AG04449 (cell line): ENCODE data around the gene LRRC4C.

Experiments used
- CTCF ChIA-PET: fragments of 350-600 bp; formaldehyde crosslinking; extraction: SDS; loops from one replicate; lab custom pipeline; 2021; ENCODE audit warnings: antibody characterized with exemption; lab: Yijun Ruan, JAX
- POLR2A ChIA-PET: fragments of 400-600, 350-600 bp; formaldehyde crosslinking; extraction: SDS; loops from one replicate; lab custom pipeline; 2020; ENCODE audit warnings: antibody characterized with exemption, inconsistent platforms; lab: Yijun Ruan, JAX
- DNase-seq: peaks from one replicate; pipeline ENCODE4 v3.0.0-alpha.2; 2010; ENCODE audit warnings: low read depth, low spot score
- H3K4me3 ChIP-seq: 2 replicates; pipeline ENCODE4 v1.5.1; 2011; ENCODE audit warnings: low read depth, mild to moderate bottlenecking, control low read depth, low read length
- TF ChIP-seq, protein P1 (sequence below): IDR thresholded peaks from one replicate; pipeline ENCODE4 v1.5.1; 2011; ENCODE audit warnings: mild to moderate bottlenecking, moderate library complexity, low read length, control low read depth, inconsistent platforms; ENCODE audit not compliant: insufficient read depth; ENCODE audit errors: missing control alignments

The LRRC4C gene

DNA sequence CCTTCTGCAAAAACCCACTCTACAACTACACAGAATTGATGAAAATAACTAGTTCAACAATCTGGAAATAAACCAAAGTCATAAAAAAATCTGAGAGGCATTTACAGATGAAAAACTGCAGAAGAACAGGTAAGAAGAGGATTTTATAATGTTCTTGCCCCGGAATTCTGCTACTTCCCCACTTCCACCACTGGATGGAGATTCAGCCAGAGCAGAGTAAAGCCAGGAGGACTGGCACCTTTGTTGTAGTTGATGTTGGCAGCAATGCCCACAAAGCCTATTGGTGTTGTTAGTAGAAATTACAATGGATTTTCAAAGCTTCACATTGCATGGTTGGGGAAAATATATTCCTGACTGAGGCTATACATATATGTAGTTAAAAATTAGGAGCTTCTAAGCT lies 640.2 kb downstream of the LRRC4C start:
- CTCF ChIA-PET, result no interaction called here
- TF ChIP-seq, protein P1, sequence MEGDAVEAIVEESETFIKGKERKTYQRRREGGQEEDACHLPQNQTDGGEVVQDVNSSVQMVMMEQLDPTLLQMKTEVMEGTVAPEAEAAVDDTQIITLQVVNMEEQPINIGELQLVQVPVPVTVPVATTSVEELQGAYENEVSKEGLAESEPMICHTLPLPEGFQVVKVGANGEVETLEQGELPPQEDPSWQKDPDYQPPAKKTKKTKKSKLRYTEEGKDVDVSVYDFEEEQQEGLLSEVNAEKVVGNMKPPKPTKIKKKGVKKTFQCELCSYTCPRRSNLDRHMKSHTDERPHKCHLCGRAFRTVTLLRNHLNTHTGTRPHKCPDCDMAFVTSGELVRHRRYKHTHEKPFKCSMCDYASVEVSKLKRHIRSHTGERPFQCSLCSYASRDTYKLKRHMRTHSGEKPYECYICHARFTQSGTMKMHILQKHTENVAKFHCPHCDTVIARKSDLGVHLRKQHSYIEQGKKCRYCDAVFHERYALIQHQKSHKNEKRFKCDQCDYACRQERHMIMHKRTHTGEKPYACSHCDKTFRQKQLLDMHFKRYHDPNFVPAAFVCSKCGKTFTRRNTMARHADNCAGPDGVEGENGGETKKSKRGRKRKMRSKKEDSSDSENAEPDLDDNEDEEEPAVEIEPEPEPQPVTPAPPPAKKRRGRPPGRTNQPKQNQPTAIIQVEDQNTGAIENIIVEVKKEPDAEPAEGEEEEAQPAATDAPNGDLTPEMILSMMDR, result no peak
- no peak for DNase-seq
- H3K4me3 ChIP-seq, result no peak overlapping the region
- POLR2A ChIA-PET, result no interaction called here

GRCh38 chr11:40816976-40817375 lies 642.5 kb downstream of the LRRC4C start:
- ChIA-PET CTCF (no interaction called here), POLR2A (no interaction called here)
- TF ChIP-seq, protein P1, result no peak
- no peak for DNase-seq
- no peak overlapping the region for H3K4me3 ChIP-seq

DNA sequence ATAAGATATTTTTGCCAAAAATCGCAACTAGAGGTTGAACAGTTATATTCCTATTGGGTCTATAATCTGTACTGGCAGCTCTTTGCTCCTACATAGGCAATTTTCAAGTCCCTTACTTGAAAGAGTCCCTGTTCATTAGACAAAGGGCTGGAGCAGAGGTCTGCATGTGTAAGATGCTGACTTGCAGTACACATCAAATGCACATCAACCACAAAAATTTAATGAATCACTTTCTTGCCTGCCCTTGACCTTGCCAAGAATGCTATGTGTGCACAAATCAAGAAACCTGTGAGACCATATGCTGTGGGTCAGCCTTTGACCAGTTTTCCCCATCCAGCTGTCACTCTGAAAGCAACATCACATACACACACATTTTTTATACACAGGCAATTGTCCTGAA lies 661.5 kb downstream of the LRRC4C start:
- ChIA-PET POLR2A (no interaction called here), CTCF (no interaction called here)
- no peak for DNase-seq
- TF ChIP-seq, protein P1, result no peak
- no peak overlapping the region for H3K4me3 ChIP-seq

GRCh38 chr11:40787224-40787623 lies 672.2 kb downstream of the LRRC4C start:
- TF ChIP-seq, protein P1, result no peak
- no peak overlapping the region for H3K4me3 ChIP-seq
- POLR2A ChIA-PET, result no interaction called here
- CTCF ChIA-PET, result no interaction called here
- no peak for DNase-seq

DNA sequence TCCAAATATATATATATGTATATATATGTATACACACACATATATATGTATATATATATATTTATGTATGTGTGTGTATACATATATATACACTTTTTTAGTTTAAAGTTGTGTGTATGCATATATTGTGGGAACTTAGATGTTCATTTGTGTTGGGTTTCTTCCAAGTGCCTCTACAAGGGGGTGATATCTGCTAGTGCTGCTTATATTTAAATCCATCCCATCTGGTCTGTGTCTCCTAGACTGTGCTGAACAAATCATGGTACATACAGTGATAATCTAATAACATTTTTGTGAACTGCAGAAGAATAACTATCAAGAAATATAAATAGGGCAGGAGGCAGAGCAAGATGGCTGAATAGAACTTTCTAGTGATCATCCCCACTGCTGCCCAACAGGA lies 696.4 kb downstream of the LRRC4C start:
- H3K4me3 ChIP-seq, result no peak overlapping the region
- DNase-seq, result no peak
- CTCF ChIA-PET, result no interaction called here
- TF ChIP-seq, protein P1, result no peak
- POLR2A ChIA-PET, result no interaction called here

DNA sequence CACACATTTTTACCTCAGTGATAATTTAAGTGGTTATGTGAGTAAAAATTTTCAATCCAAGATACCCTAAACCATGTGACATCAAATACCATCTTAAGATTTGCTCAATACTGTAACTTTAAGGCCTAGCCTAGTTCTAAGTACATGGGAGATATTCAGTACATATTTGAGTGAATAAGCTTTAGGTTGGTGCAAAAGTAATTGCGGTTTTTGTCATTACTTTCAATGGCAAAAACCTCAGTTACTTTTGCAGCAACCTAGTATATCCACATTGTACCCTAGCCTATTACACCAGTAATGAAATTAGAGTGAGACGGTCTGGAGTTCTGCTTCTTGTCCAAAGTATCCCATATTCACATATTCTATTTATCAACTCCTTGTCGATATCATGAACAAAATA lies 700.1 kb downstream of the LRRC4C start:
- no peak for DNase-seq
- TF ChIP-seq, protein P1, result no peak
- H3K4me3 ChIP-seq, result no peak overlapping the region
- POLR2A ChIA-PET, result no interaction called here
- CTCF ChIA-PET, result no interaction called here
